ENCODE results near the gene SCFD1. TPM values are rescaled to one million over a fixed set of nuclear protein-coding genes. Genes with fewer than 3 reads are reported as not detected.
"Not testable (repeated sequence)": the region's sequence is repeated elsewhere in the genome, so short reads cannot be mapped to it uniquely, and the experiment has no call there.

The SCFD1 gene, protein sequence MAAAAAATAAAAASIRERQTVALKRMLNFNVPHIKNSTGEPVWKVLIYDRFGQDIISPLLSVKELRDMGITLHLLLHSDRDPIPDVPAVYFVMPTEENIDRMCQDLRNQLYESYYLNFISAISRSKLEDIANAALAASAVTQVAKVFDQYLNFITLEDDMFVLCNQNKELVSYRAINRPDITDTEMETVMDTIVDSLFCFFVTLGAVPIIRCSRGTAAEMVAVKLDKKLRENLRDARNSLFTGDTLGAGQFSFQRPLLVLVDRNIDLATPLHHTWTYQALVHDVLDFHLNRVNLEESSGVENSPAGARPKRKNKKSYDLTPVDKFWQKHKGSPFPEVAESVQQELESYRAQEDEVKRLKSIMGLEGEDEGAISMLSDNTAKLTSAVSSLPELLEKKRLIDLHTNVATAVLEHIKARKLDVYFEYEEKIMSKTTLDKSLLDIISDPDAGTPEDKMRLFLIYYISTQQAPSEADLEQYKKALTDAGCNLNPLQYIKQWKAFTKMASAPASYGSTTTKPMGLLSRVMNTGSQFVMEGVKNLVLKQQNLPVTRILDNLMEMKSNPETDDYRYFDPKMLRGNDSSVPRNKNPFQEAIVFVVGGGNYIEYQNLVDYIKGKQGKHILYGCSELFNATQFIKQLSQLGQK
- 60.5 TPM for polyA plus RNA-seq

DNA sequence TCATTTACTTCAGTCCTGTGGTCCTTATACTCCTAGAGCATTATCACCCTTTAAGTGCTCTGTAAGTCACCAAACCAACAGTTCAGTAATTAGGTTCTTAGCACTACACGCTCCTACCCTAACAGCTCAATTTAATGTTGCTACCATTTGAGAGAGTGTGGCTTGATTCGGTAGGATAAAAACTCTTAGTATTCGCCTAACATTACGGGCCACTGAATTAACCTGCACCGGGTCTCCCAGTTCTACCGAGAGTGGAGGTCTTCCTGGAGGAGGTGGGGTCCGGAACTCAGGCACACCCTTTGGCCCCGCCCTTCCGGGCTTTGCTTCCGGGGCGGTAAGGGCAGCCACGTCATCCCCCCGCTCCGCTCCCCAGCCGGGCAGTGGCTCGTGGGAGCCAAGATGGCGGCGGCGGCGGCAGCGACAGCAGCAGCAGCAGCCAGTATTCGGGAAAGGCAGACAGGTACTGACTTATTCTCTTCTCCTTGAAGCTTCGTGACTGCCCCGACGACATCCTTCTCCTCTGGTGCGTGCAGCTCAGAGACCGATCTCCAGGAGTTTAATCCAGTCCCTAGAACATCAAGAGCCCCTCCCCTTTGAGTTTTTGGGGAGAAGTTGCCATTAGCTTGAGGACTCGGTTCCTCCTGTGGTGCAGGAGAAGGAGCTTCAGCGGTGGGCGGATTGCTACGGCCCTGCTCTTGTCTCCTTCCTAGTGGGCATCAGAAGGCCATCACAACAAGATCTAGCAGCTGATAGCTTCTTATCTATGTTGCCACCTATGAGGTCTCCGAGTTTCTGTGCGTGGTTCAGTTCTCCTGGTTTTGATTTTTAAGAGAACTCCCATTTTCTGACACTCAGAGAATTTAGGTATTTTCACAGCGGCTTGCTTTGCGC lies at the start of gene SCFD1:
SCFD1 (plus strand) TSS at position 380 of the 891 bp plus-strand sequence; CDS start at position 400, 20 bp downstream.
- Mint-ChIP-seq H3K9me3 (no peaks in the 10 kb centered on the region), H3K27me3 (no peaks in the 10 kb centered on the region), H3K4me1 (peaks cover 25 to 41% (median 29%) of the 10 kb centered on the region in 3 donors), H3K36me3 (peaks cover 1% of the 10 kb centered on the region), H3K4me3 (peak within 1 kb of the TSS; percentile 96 to 99 (median 97)), H3K27ac (peak within 1 kb of the TSS; percentile 88 to 97 (median 95))

- Mint-ChIP-seq H3K4me3 (no peak overlapping the region), H3K4me1 (peaks cover 61 to 72% (median 69%) of the 10 kb centered on the region in 3 donors), H3K27ac (no peak overlapping the region), H3K9me3 (no peaks in the 10 kb centered on the region), H3K27me3 (no peaks in the 10 kb centered on the region), H3K36me3 (no peaks in the 10 kb centered on the region)
Measured at GRCh38 chr14:30572771-30573170, 49.3 kb upstream of the SCFD1 start.

- Mint-ChIP-seq H3K27me3 (no peaks in the 10 kb centered on the region), H3K36me3 (no peaks in the 10 kb centered on the region), H3K4me1 (peaks cover 57 to 69% (median 69%) of the 10 kb centered on the region in 3 donors), H3K9me3 (no peaks in the 10 kb centered on the region), H3K27ac (no peak overlapping the region), H3K4me3 (no peak overlapping the region)
Measured at GRCh38 chr14:30573226-30573814, 48.8 kb upstream of the SCFD1 start.

DNA sequence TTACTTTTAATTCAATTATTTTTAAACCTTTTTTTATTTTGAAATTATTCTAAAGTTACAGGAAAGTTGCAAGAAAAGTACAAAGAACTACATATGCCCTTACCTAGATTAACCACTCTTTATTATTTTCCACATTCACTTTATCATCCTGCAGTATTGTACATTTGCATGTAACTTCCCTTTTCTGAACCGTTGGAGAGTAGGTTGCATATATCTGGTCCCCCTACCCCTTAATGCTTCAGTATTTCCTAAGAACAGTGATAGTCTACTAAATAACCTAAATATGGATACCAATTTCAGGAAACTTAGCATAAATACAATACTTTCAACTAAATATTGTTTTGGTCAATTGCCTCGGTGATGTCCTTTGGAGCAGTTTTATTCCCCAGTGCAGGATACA lies 48.2 kb upstream of the SCFD1 start:
- no peaks in the 10 kb centered on the region for H3K9me3 Mint-ChIP-seq
- H3K4me1 Mint-ChIP-seq: peaks cover 58 to 71% (median 70%) of the 10 kb centered on the region in 3 donors
- H3K4me3 Mint-ChIP-seq: no peak overlapping the region
- no peaks in the 10 kb centered on the region for H3K36me3 Mint-ChIP-seq
- H3K27ac Mint-ChIP-seq: no peak overlapping the region
- H3K27me3 Mint-ChIP-seq: no peaks in the 10 kb centered on the region

GRCh38 chr14:30574777-30575176 lies 47.3 kb upstream of the SCFD1 start:
- not testable (repeated sequence) for H3K36me3 Mint-ChIP-seq, H3K4me3 Mint-ChIP-seq, H3K27me3 Mint-ChIP-seq, H3K27ac Mint-ChIP-seq, H3K9me3 Mint-ChIP-seq
- peaks cover 54 to 65% (median 65%) of the 10 kb centered on the region in 3 donors for H3K4me1 Mint-ChIP-seq

- peaks cover 41 to 51% (median 50%) of the 10 kb centered on the region in 3 donors for H3K4me1 Mint-ChIP-seq
- not testable (repeated sequence) for H3K4me3 Mint-ChIP-seq
Measured at GRCh38 chr14:30576333-30576732, 45.8 kb upstream of the SCFD1 start.

GRCh38 chr14:30580616-30581282 lies 41.4 kb upstream of the SCFD1 start:
- Mint-ChIP-seq H3K4me3 (no peak overlapping the region), H3K4me1 (peaks cover 22 to 35% (median 24%) of the 10 kb centered on the region in 3 donors), H3K36me3 (peaks cover 13% of the 10 kb centered on the region), H3K27me3 (no peaks in the 10 kb centered on the region), H3K27ac (no peak overlapping the region), H3K9me3 (peaks cover 0 to 9% (median 4%) of the 10 kb centered on the region in 3 donors)

More at GRCh38 chr14:30576333-30576732, 45.8 kb upstream of the SCFD1 start:
- not testable (repeated sequence) for H3K9me3 Mint-ChIP-seq, H3K27ac Mint-ChIP-seq, H3K36me3 Mint-ChIP-seq, H3K27me3 Mint-ChIP-seq

GRCh38 chr14:30581283-30581625 lies 40.9 kb upstream of the SCFD1 start:
- H3K4me3 Mint-ChIP-seq: no peak overlapping the region
- H3K36me3 Mint-ChIP-seq: peaks cover 13% of the 10 kb centered on the region
- H3K9me3 Mint-ChIP-seq: peaks cover 0 to 9% (median 4%) of the 10 kb centered on the region in 3 donors
- H3K27ac Mint-ChIP-seq: no peak overlapping the region
- peaks cover 18 to 30% (median 21%) of the 10 kb centered on the region in 3 donors for H3K4me1 Mint-ChIP-seq
- no peaks in the 10 kb centered on the region for H3K27me3 Mint-ChIP-seq

GRCh38 chr14:30582376-30582775 lies 39.7 kb upstream of the SCFD1 start:
- Mint-ChIP-seq H3K27me3 (no peaks in the 10 kb centered on the region), H3K9me3 (peaks cover 0 to 9% (median 4%) of the 10 kb centered on the region in 3 donors), H3K4me3 (no peak overlapping the region), H3K27ac (no peak overlapping the region), H3K4me1 (peaks cover 13 to 24% (median 15%) of the 10 kb centered on the region in 3 donors), H3K36me3 (peaks cover 13% of the 10 kb centered on the region)

DNA sequence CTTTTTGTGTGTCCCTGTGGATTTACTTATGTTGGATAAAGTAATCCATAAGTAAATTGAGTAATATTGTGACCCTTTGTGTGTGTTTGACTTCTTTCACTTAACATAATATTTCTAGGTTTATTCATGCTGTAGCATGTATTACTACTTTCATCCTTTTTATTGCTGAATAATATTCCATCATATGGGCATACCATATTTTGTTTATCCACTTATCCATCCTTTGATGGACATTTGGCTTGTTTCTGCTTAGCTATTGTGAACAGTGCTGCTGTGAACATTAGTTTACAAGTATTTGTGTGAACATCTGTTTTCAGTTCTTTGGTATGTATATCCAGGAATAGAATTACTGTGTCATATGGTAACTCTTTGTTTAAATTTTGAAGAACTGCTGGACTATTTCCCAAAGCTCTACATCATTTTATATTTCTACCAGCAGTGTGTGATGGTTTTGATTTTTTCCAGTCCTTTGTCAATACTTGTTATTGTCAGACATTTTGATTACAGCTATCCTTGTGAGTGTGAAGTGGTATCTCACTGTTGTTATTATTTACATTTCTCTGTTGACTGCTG lies 38.0 kb upstream of the SCFD1 start:
- Mint-ChIP-seq H3K27me3 (no peaks in the 10 kb centered on the region), H3K4me1 (peaks cover 5 to 14% (median 6%) of the 10 kb centered on the region in 3 donors), H3K27ac (no peak overlapping the region), H3K9me3 (peaks cover 0 to 9% (median 4%) of the 10 kb centered on the region in 3 donors), H3K36me3 (peaks cover 13% of the 10 kb centered on the region), H3K4me3 (no peak overlapping the region)

DNA sequence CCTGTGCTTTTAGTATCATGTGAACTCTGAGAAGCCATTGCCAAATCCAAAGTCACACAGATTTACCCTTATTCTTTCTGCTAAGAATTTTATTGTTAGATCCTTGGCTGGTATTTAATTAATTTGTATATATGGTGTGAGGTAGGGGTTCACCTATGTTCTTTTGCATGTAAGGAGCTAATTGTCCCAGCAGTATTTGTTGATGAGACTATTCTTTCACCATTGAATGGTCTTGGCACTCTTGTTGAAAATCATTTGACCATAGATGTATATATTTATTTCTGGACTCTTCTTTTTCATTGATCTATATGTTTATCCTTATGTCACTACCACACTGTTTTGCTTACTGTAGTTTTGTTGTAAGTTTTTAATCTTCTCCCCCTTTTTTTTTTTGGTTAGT lies 36.9 kb upstream of the SCFD1 start:
- H3K27me3 Mint-ChIP-seq: no peaks in the 10 kb centered on the region
- H3K36me3 Mint-ChIP-seq: peaks cover 15% of the 10 kb centered on the region
- H3K4me3 Mint-ChIP-seq: peak overlapping the region in 2 of 4 donors; percentile 47 to 77
- peaks cover 0 to 9% (median 4%) of the 10 kb centered on the region in 3 donors for H3K9me3 Mint-ChIP-seq
- H3K4me1 Mint-ChIP-seq: peaks cover 4 to 14% (median 5%) of the 10 kb centered on the region in 3 donors
- H3K27ac Mint-ChIP-seq: no peak overlapping the region

- Mint-ChIP-seq H3K27ac (no peak overlapping the region), H3K4me3 (no peak overlapping the region), H3K9me3 (peaks cover 0 to 9% (median 4%) of the 10 kb centered on the region in 3 donors), H3K4me1 (peaks cover 2 to 9% (median 4%) of the 10 kb centered on the region in 3 donors), H3K27me3 (no peaks in the 10 kb centered on the region), H3K36me3 (peaks cover 15% of the 10 kb centered on the region)
Measured at GRCh38 chr14:30587141-30587540, 35.0 kb upstream of the SCFD1 start.

DNA sequence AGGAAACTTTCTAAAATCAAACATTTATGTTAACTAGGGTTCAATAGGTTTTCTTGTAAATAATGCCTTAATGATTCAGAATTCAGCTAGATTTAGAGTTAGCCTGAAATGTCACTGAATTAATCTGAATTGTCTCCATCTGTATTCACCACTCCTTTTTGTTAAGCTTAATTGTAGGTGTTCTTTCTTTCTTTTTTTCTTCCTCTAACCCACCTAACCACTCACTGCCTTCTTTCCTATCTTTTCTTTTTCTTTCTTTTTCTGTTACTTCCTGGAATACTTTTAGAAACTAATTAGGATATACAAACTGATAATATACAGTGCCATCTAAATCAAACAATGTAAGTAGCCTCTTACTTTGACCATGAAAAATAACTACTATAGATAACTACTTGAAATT lies 33.2 kb upstream of the SCFD1 start:
- Mint-ChIP-seq H3K27me3 (no peaks in the 10 kb centered on the region), H3K4me3 (no peak overlapping the region), H3K36me3 (peaks cover 13% of the 10 kb centered on the region), H3K9me3 (peaks cover 0 to 4% (median 2%) of the 10 kb centered on the region in 3 donors), H3K27ac (peak overlapping the region in 1 of 3 donors; percentile 87), H3K4me1 (peaks cover 2 to 5% (median 2%) of the 10 kb centered on the region in 3 donors)

DNA sequence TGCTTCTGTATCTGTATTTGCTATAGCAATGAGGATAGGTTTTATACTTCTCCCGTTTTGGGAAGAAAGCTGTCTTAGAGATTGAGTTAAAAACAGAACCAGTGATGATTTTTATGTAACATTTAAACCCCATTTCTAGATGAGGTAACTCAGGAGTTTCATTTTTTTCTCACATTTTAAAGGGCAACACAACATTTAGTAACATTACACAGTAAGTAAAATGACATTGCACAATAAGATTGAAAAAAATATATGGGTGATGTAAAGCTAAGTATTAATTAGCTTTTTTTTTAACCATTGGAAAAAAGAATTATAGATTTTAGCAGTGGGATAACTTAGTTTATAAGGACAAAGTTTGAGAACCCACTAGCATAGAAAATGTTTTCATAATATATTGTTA lies 25.2 kb upstream of the SCFD1 start:
- Mint-ChIP-seq H3K36me3 (peaks cover 6% of the 10 kb centered on the region), H3K4me3 (no peak overlapping the region), H3K27me3 (no peaks in the 10 kb centered on the region), H3K4me1 (peaks cover 0 to 1% (median 0%) of the 10 kb centered on the region in 3 donors), H3K27ac (no peak overlapping the region), H3K9me3 (no peaks in the 10 kb centered on the region)
